GM06990 (cell line): Measurements from ENCODE around the gene NLN.
"Not testable (repeated sequence)": the region's sequence is repeated elsewhere in the genome, so short reads cannot be mapped to it uniquely, and the experiment has no call there.

Experiments used
- DNase-seq: peaks from one replicate; pipeline ENCODE4 v3.0.0-alpha.2; 2011; ENCODE audit not compliant: insufficient read length; ENCODE audit errors: extremely low read depth
- H3K27me3 ChIP-seq: replicated peaks from 2 replicates; pipeline ENCODE4 v1.6.0; 2011; ENCODE audit warnings: low read length; ENCODE audit not compliant: control insufficient read depth, insufficient read depth
- H3K36me3 ChIP-seq: 2 replicates; pipeline ENCODE4 v1.5.1; 2011; ENCODE audit warnings: low read length; ENCODE audit not compliant: control insufficient read depth, insufficient read depth
- H3K4me3 ChIP-seq: replicated peaks from 2 replicates; pipeline ENCODE4 v1.5.1; 2011; ENCODE audit warnings: low read depth, mild to moderate bottlenecking, control low read depth, low read length
- TF ChIP-seq, protein P1 (sequence below): IDR thresholded peaks from 2 replicates; pipeline ENCODE4 v1.5.1; 2011; ENCODE audit warnings: low read length, control low read depth, mild to moderate bottlenecking, inconsistent platforms; ENCODE audit not compliant: insufficient read depth, poor library complexity, severe bottlenecking

Gene NLN

DNA sequence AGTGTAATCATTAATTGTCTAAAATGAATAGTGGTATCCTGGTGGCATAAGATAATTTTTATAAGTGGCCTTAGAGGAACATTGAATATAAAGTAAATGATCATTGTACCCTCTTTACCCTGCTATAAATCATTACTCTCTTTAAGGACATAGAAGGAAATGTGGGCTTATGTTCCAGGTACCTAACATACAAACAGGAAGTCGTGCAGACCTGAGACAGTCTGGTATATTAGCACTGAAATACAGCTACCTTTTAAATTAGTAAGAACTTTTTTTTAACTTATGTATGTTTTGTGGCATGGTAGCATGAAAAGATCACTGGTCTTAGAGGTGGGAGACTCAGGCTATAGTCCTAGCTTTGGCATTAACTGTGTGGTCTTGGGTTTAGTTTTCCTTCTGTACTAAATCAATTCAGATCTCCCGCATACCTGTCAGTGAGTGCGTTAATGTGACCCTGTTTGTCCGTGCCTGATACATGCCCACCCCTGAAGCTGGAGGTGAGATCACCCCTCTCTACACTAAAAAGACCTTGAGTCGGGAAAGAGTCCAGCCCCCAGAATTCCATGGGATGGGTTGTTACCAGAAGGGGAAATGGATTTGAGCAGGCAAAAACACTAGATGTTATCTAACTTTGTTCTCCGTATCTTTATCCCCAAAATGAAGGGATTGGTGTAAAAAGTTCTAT lies 145.0 kb downstream of the NLN start:
- DNase-seq = no peak
- Histone ChIP-seq H3K27me3 (no peaks in the 10 kb centered on the region), H3K4me3 (no peak overlapping the region), H3K36me3 (no peaks in the 10 kb centered on the region)
- TF ChIP-seq, protein P1, sequence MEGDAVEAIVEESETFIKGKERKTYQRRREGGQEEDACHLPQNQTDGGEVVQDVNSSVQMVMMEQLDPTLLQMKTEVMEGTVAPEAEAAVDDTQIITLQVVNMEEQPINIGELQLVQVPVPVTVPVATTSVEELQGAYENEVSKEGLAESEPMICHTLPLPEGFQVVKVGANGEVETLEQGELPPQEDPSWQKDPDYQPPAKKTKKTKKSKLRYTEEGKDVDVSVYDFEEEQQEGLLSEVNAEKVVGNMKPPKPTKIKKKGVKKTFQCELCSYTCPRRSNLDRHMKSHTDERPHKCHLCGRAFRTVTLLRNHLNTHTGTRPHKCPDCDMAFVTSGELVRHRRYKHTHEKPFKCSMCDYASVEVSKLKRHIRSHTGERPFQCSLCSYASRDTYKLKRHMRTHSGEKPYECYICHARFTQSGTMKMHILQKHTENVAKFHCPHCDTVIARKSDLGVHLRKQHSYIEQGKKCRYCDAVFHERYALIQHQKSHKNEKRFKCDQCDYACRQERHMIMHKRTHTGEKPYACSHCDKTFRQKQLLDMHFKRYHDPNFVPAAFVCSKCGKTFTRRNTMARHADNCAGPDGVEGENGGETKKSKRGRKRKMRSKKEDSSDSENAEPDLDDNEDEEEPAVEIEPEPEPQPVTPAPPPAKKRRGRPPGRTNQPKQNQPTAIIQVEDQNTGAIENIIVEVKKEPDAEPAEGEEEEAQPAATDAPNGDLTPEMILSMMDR = no peak

DNA sequence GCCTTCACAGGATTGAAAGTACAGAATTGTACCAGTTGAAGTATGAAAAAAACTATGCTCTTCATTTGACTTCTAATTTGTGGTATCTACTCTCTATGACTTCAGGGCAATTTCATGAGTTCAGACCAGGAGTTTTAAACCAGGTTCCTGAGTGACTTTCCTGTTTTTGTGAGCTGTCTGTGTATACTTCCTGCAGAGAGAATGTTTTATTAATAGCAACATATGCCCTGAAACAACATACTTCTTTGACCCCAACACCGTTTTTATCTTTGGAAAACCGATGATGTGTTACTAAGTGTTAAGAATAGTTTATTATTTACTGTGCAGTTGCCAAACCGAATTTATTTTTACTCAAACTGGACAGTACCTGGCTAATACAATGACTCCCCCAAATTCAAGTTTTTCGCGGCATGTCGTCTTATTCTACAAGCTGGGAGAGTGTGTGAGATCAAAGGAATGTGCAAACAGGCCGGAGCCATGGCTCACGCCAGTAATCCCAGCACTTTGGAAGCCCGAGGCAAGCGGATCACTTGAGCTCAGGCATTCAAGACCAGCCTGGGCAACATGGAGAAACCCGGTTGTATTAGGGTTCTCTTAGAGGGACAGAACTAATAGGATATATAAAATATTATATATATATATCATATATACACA lies 145.7 kb downstream of the NLN start:
- Histone ChIP-seq H3K4me3 (no peak overlapping the region), H3K27me3 (no peaks in the 10 kb centered on the region), H3K36me3 (no peaks in the 10 kb centered on the region)
- DNase-seq = no peak
- TF ChIP-seq, protein P1 = no peak

DNA sequence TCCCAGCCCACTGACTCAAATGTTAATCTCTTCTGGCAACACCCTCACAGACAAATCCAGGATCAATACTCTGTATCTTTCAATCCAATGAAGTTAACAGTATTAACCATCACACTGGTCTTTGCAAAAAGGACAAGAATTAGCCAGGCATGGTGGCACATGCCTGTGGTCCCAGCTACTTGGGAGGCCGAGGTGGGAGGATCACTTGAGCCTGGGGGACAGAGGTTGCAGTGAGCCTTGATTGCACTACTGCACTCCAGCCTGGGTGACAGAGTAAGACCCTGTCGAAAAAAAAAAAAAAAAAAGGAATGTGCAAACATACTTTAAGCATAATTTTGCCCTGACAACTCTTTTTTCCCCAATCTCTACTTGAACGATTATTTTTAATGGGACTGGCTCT lies 146.5 kb downstream of the NLN start:
- no peaks in the 10 kb centered on the region for H3K36me3 ChIP-seq
- DNase-seq = no peak
- no peaks in the 10 kb centered on the region for H3K27me3 ChIP-seq
- H3K4me3 ChIP-seq = no peak overlapping the region
- TF ChIP-seq, protein P1 = no peak

DNA sequence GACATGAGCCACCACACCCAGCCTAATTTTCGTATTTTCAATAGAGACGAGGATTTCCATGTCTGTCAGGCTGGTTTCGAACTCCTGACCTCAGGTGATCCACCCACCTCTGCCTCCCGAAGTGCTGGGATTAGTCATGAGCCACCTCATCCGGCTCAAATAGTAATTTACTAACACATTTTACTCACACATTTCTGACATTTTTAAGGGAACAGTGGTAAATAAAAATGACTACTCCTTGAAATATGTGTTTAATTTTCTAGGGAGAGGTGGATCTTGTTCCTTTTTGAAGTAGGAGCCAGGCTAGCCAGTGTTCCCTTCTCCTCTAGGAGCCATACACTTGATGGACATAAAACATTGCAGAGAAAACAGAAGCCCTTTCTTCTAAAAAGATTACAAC lies 149.2 kb downstream of the NLN start:
- H3K4me3 ChIP-seq = no peak overlapping the region
- DNase-seq = no peak
- H3K27me3 ChIP-seq = no peaks in the 10 kb centered on the region
- TF ChIP-seq, protein P1 = no peak
- H3K36me3 ChIP-seq = no peaks in the 10 kb centered on the region

DNA sequence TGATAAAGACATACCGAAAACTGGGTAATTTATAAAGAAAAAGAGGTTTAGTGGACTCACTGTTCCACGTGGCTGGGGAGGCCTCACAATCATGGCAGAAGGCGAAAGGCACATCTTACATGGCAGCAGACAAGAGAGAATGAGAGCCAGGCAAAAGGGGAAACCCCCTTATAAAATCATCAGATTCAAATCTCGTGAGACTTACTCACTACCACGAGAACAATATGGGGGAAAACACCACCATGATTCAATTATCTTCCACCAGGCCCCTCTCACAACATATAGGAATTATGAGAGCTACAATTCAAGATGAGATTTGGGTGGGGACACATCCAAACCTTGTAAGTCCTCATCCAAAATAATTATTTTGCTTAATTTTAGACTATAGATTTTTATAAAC lies 149.8 kb downstream of the NLN start:
- not testable (repeated sequence) for DNase-seq, H3K27me3 ChIP-seq, H3K4me3 ChIP-seq, H3K36me3 ChIP-seq

DNA sequence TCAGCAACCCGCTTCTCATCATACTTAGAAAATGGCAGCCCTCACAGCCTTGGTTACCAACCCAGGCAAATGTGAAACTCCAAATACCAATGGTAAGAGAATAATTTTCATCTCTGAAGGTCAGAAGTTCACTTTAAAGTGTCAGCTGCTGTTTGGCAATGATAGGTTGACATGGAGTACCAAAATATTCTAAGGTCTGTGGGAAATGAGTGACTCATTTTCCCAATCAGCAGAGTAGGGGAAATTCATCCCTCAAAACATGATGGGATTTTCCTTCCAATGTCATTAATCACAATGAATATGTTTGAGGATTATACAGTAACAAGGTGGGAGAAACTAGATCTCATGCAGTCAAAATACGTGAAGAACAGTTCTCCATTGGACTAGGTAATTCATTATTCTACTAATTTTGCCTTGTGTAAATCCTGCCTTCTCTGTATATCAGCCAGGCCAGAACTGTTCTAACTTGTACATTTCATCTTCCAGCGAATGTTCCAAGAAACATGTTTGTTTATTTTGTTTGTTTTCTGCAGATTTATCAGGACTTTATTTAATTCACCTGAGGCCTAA lies 151.3 kb downstream of the NLN start:
- DNase-seq = no peak
- Histone ChIP-seq H3K4me3 (no peak overlapping the region), H3K36me3 (no peaks in the 10 kb centered on the region), H3K27me3 (no peaks in the 10 kb centered on the region)
- TF ChIP-seq, protein P1 = no peak
